H1 (cell line): ENCODE measurements around the gene NEU2. TPM values are rescaled to one million over a fixed set of nuclear protein-coding genes. Genes with fewer than 3 reads are reported as not detected.

ENCODE experiments used
- CTCF ChIA-PET: fragments of 300-600 bp; sonication (Branson Sonifier 250); formaldehyde crosslinking; loops from one replicate; lab custom pipeline; 2021; ENCODE audit not compliant: partially characterized antibody; lab: Charles Lee
- POLR2A ChIA-PET: fragments of 300-600 bp; sonication (Branson Sonifier 250); formaldehyde crosslinking; loops from one replicate; lab custom pipeline; 2021; ENCODE audit warnings: inconsistent platforms; ENCODE audit not compliant: partially characterized antibody; lab: Charles Lee
- DNase-seq, 2 experiments: peaks; one replicate each; pipeline versions ENCODE4 v3.0.0 to v3.0.0-alpha.2; 2010 to 2022; ENCODE audit warnings: low spot score in 2 of 2, low read depth in 1 of 2, mixed read lengths in 1 of 2
- FAIRE-seq: peaks from 2 replicates; lab custom pipeline; 2011; peaks lifted over from hg19 to GRCh38; lab: Jason Lieb, UNC
- H2AFZ ChIP-seq: 2 replicates; pipeline ENCODE4 v1.8.1; 2012; ENCODE audit warnings: low read length, inconsistent platforms
- H2AK5ac ChIP-seq: 2 replicates; pipeline ENCODE4 v1.6.1; 2013; ENCODE audit warnings: low read depth, low read length
- H2BK120ac ChIP-seq: replicated peaks from 2 replicates; pipeline ENCODE3; 2013; ENCODE audit warnings: low read depth, low read length, inconsistent platforms
- H2BK12ac ChIP-seq: 2 replicates; pipeline ENCODE4 v1.6.1; 2013; ENCODE audit warnings: low read depth, low read length
- H2BK15ac ChIP-seq: 2 replicates; pipeline ENCODE4 v1.6.1; 2013; ENCODE audit warnings: low read length
- H2BK20ac ChIP-seq: 2 replicates; pipeline ENCODE4 v1.6.1; 2013; ENCODE audit warnings: low read length
- H2BK5ac ChIP-seq: 2 replicates; pipeline ENCODE4 v1.6.1; 2013; ENCODE audit warnings: low read depth, low read length
- H3K14ac ChIP-seq: 2 replicates; pipeline ENCODE4 v1.6.1; 2013; ENCODE audit warnings: inconsistent platforms; ENCODE audit not compliant: insufficient read length
- H3K18ac ChIP-seq: 2 replicates; pipeline ENCODE4 v1.6.1; 2013; ENCODE audit warnings: low read length; ENCODE audit errors: extremely low read depth
- H3K23ac ChIP-seq: 2 replicates; pipeline ENCODE4 v1.6.1; 2013; ENCODE audit warnings: inconsistent platforms; ENCODE audit not compliant: insufficient read length
- H3K23me2 ChIP-seq: 2 replicates; pipeline ENCODE4 v1.6.1; 2013; ENCODE audit warnings: low read depth, low read length
- H3K27ac ChIP-seq: 2 replicates; pipeline ENCODE4 v1.6.1; 2011; ENCODE audit warnings: low read depth, low read length, inconsistent platforms
- H3K27me3 ChIP-seq, 4 experiments: replicated peaks in 1 of 4; 1 replicate in 1 of 4; 2 replicates in 3 of 4; pipeline versions ENCODE4 v1.6.1 to v1.8.1; 2011 to 2013; ENCODE audit warnings: low read length in 3 of 4, mild to moderate bottlenecking in 3 of 4, inconsistent platforms in 2 of 4, mixed read lengths in 2 of 4, moderate library complexity in 1 of 4; ENCODE audit not compliant: control insufficient read depth in 3 of 4, insufficient read depth in 3 of 4; ENCODE audit errors: extremely low read depth in 1 of 4
- H3K36me3 ChIP-seq, 4 experiments: 2 replicates each; pipeline versions ENCODE4 v1.6.1 to v1.8.1; 2011 to 2013; ENCODE audit warnings: mild to moderate bottlenecking in 4 of 4, low read length in 3 of 4, moderate library complexity in 2 of 4, control low read depth in 1 of 4, inconsistent platforms in 1 of 4; ENCODE audit not compliant: insufficient read depth in 4 of 4, control insufficient read depth in 2 of 4
- H3K4ac ChIP-seq: replicated peaks from 2 replicates; pipeline ENCODE3; 2013; ENCODE audit warnings: low read length, low read depth, mixed read lengths, inconsistent platforms; ENCODE audit not compliant: insufficient read length
- H3K4me1 ChIP-seq, 4 experiments: replicated peaks in 1 of 4; 1 replicate in 1 of 4; 2 replicates in 3 of 4; pipeline versions ENCODE4 v1.6.1 to v1.8.1; 2011 to 2013; ENCODE audit warnings: low read length in 3 of 4, inconsistent platforms in 2 of 4, mixed read lengths in 1 of 4; ENCODE audit not compliant: insufficient read depth in 4 of 4, control insufficient read depth in 3 of 4
- H3K4me2 ChIP-seq, 2 experiments: 2 replicates each; pipeline versions ENCODE4 v1.6.1 to v1.8.1; 2011 to 2013; ENCODE audit warnings: low read depth in 2 of 2, low read length in 2 of 2, control low read depth in 1 of 2, inconsistent platforms in 1 of 2, mild to moderate bottlenecking in 1 of 2; ENCODE audit not compliant: insufficient read depth in 1 of 2
- H3K4me3 ChIP-seq, 4 experiments: fragments of 200-600, 300-600 bp in 1 of 4; sonication (generic), shearing (Covaris generic), sonication (Bioruptor Twin) in 1 of 4; 2 replicates each; pipeline versions ENCODE4 v1.5.1 to v1.8.1; 2011 to 2016; ENCODE audit warnings: low read length in 4 of 4, low read depth in 3 of 4, control low read depth in 2 of 4, inconsistent platforms in 2 of 4, mild to moderate bottlenecking in 2 of 4, mixed read lengths in 1 of 4, moderate library complexity in 1 of 4; ENCODE audit not compliant: insufficient read depth in 2 of 4; ENCODE audit errors: extremely low read depth in 1 of 4
- H3K56ac ChIP-seq: replicated peaks from 2 replicates; pipeline ENCODE3; 2013; ENCODE audit warnings: low read depth, mild to moderate bottlenecking, mixed read lengths, low read length, inconsistent platforms; ENCODE audit not compliant: insufficient read length
- H3K79me1 ChIP-seq: 2 replicates; pipeline ENCODE4 v1.6.1; 2013; ENCODE audit warnings: low read depth, low read length, control low read depth
- H3K79me2 ChIP-seq, 2 experiments: 2 replicates each; pipeline versions ENCODE4 v1.6.1 to v1.8.1; 2012 to 2013; ENCODE audit warnings: low read length in 2 of 2, mild to moderate bottlenecking in 2 of 2, inconsistent platforms in 1 of 2; ENCODE audit not compliant: insufficient read depth in 2 of 2, control insufficient read depth in 1 of 2
- H3K9ac ChIP-seq, 4 experiments: replicated peaks in 1 of 4; 1 replicate in 1 of 4; 2 replicates in 3 of 4; pipeline versions ENCODE4 v1.6.1 to v1.8.1; 2011 to 2013; ENCODE audit warnings: low read depth in 3 of 4, low read length in 3 of 4, control low read depth in 2 of 4, mild to moderate bottlenecking in 2 of 4, moderate library complexity in 2 of 4, inconsistent platforms in 1 of 4; ENCODE audit errors: extremely low read depth in 1 of 4
- H3K9me3 ChIP-seq, 2 experiments: 2 replicates each; pipeline versions ENCODE4 v1.6.1 to v1.8.1; 2012 to 2013; ENCODE audit warnings: mild to moderate bottlenecking in 2 of 2, moderate library complexity in 2 of 2, control low read depth in 1 of 2, inconsistent platforms in 1 of 2, low read depth in 1 of 2, low read length in 1 of 2, mixed read lengths in 1 of 2; ENCODE audit not compliant: insufficient read depth in 2 of 2
- H4K20me1 ChIP-seq, 2 experiments: replicated peaks in 1 of 2; 2 replicates each; pipeline versions ENCODE3 to v1.8.1; 2011 to 2013; ENCODE audit warnings: inconsistent platforms in 2 of 2, low read length in 2 of 2, mild to moderate bottlenecking in 1 of 2; ENCODE audit not compliant: insufficient read depth in 2 of 2, control insufficient read depth in 1 of 2
- H4K5ac ChIP-seq: 2 replicates; pipeline ENCODE4 v1.6.1; 2013; ENCODE audit warnings: low read length, low read depth, mixed read lengths, inconsistent platforms; ENCODE audit not compliant: insufficient read length
- H4K8ac ChIP-seq: 2 replicates; pipeline ENCODE4 v1.8.0; 2013; ENCODE audit warnings: mild to moderate bottlenecking, moderate library complexity, low read length, inconsistent platforms; ENCODE audit not compliant: insufficient read depth; ENCODE audit errors: extremely low read depth
- H4K91ac ChIP-seq: replicated peaks from 2 replicates; pipeline ENCODE3; 2013; ENCODE audit warnings: low read length, mixed read lengths, inconsistent platforms; ENCODE audit not compliant: insufficient read length
- BRCA1 ChIP-seq: IDR thresholded peaks from 2 replicates; pipeline ENCODE4 v1.6.1; 2012; ENCODE audit warnings: low read depth, low read length, improper control_type of control experiment
- EGR1 ChIP-seq: IDR thresholded peaks from 2 replicates; pipeline ENCODE4 v1.6.1; 2011; ENCODE audit warnings: low read depth, low read length, borderline replicate concordance
- KDM4A ChIP-seq: IDR thresholded peaks from one replicate; pipeline ENCODE4 v1.7.1; 2012; ENCODE audit warnings: low read depth, mild to moderate bottlenecking, moderate library complexity, low read length, inconsistent platforms; ENCODE audit not compliant: severe bottlenecking
- KDM5A ChIP-seq: fragments of 200-600 bp; IDR thresholded peaks from 2 replicates; pipeline ENCODE4 v1.7.1; 2012; ENCODE audit warnings: mild to moderate bottlenecking, low read length, inconsistent platforms, mixed read lengths
- PHF8 ChIP-seq: fragments of 200-600 bp; sonication (generic); conservative IDR thresholded peaks from 2 replicates; pipeline ENCODE4 v1.7.1; 2012; ENCODE audit warnings: low read depth, mild to moderate bottlenecking, inconsistent platforms, low read length, moderate library complexity
- RBBP5 ChIP-seq: IDR thresholded peaks from 2 replicates; pipeline ENCODE4 v1.7.1; 2012; ENCODE audit warnings: low read depth, mild to moderate bottlenecking, inconsistent platforms, low read length, moderate library complexity, borderline replicate concordance
- SIRT6 ChIP-seq: IDR thresholded peaks from one replicate; pipeline ENCODE4 v1.7.1; 2012; ENCODE audit warnings: low read length, inconsistent platforms
- SUZ12 ChIP-seq: fragments of 200-600 bp; sonication (generic); IDR thresholded peaks from 2 replicates; pipeline ENCODE4 v1.6.1; 2012; ENCODE audit warnings: mild to moderate bottlenecking, inconsistent platforms, low read length, moderate library complexity, mixed read lengths
- WGBS, 2 experiments: shearing (Covaris generic) in 1 of 2; methylation state at CpG; one replicate each; pipeline versions ENCODE4 v1.1.6 to v1.1.7; 2013 to 2015; ENCODE audit warnings: low lambda C conversion rate in 2 of 2, mixed read lengths in 2 of 2, inconsistent platforms in 1 of 2, low coverage in 1 of 2, missing lambda C conversion rate in 1 of 2; ENCODE audit not compliant: insufficient replicate concordance in 2 of 2, insufficient coverage in 1 of 2, insufficient read length in 1 of 2; ENCODE audit errors: extremely low coverage in 1 of 2, missing lambda C conversion rate in 1 of 2; 5-methylcytosine and 5-hydroxymethylcytosine counted together
- polyA plus RNA-seq, 7 experiments: library from polyadenylated mRNA; depleted of rRNA in 3 of 7; stranded (reverse) in 5 of 7; unstranded in 2 of 7; fragments of >200 nt in 5 of 7; fragments of 200-250 nt in 2 of 7; gene quantifications; 1 replicate in 5 of 7; 2 replicates in 1 of 7; 4 replicates in 1 of 7; pipeline versions ENCODE4 v1.2.1 to v1.2.3, GENCODE V29; 2011 to 2013; ENCODE audit warnings: missing spikeins in 2 of 7, mixed read lengths in 2 of 7
- total RNA-seq: library from RNA; stranded (reverse); fragmentation: NEBNext Ultra II Directional; extraction: Animal tissue kit (Norgen Biotek cat#: 25700); gene quantifications from 2 replicates; pipeline ENCODE4 v1.2.1, GENCODE V29; 2021
- TF ChIP-seq, protein P1 (sequence below): IDR thresholded peaks from 2 replicates; pipeline ENCODE4 v1.6.1; 2011; ENCODE audit warnings: low read length, improper control_type of control experiment

The NEU2 gene
- total and polyA plus RNA-seq, 2 of the 8 experiments (the other 6 are each of a cell fraction or from before 2014, with no cell fraction given): 0.12 TPM; not detected in 1

DNA sequence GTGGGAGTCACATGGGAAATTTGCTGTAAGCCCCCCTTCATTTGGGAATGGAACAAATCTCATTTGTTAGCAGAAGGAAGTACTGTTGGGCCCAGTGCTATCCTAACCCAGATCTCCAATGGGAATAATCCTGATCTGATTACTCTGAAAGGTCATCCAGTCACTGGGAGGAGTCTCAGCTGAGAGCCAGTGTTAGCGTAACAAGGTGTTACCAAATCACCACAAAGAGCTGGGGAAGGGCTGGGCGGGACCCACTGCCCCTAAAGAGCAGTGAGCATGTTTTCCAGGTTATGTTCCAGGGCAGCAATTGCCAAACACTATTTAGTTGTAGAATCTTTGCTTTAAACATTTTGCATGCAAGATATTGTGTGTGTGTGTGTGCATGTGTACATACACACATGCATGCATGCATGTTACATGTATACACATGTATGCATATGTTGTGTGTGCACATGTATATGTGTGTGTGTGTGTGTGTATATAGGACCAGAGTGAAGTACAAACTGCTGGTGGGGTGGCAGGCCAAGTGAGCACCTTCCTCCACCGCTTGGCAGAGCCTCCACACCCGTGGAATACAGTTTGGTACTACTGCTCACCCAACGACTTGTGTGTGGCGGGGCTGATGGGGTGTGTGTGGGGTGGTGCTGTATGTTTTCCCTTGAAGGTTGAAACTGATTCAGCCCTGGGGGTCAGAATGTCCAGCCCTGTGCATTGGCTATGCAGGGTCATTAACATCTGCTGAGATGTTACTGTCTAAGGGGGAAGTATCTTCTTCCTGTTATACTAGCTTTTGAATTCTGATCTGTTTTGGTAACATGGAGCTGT is 42.9 kb downstream of the NEU2 start:
- H3K4me1 ChIP-seq: peaks cover 5 to 17% (median 10%) of the 10 kb centered on the region in 4 experiments
- H3K36me3 ChIP-seq: no peaks in the 10 kb centered on the region
- DNase-seq: no peak
- WGBS, 2 experiments: 87% methylated on average over 6 of the region's 6 CpGs; no CpG with 5 or more reads in 1 of the 2 experiments
- H3K18ac ChIP-seq: no peak overlapping the region
- H3K23me2 ChIP-seq: no peaks in the 10 kb centered on the region
- H3K56ac ChIP-seq: no peak overlapping the region
- H2AK5ac ChIP-seq: no peak overlapping the region
- FAIRE-seq: no peak
- peak overlapping the region; percentile 89 for H2AFZ ChIP-seq
- no peak overlapping the region; the same call in 1 of the 2 replicates for H2BK5ac ChIP-seq
- H4K20me1 ChIP-seq: no peaks in the 10 kb centered on the region
- H3K27ac ChIP-seq: no peak overlapping the region
- no peak overlapping the region for H4K8ac ChIP-seq
- no peak overlapping the region for H3K4ac ChIP-seq
- 0 out of 2 replicates have a peak overlapping the region, but pooled peaks have one; percentile 10 for H2BK15ac ChIP-seq
- no peak overlapping the region for H3K23ac ChIP-seq
- H2BK20ac ChIP-seq: no peak overlapping the region; the same call in 1 of the 2 replicates
- H2BK120ac ChIP-seq: no peak overlapping the region
- H3K27me3 ChIP-seq: no peaks in the 10 kb centered on the region
- H2BK12ac ChIP-seq: 0 out of 2 replicates have a peak overlapping the region, but pooled peaks have one; percentile 32
- ChIA-PET POLR2A (interaction anchor here (0.7 to 1.2 kb wide), 2 partner anchors 9 to 16 kb away, joined by 3 to 4 read pairs; no protein-coding TSS in a partner anchor), CTCF (interaction anchor here (0.8 to 3.2 kb wide), 7 partner anchors 15 to 176 kb away, joined by 3 to 8 read pairs (median 3); partner anchors contain the start of genes ATG16L1, INPP5D and NGEF)
- H3K14ac ChIP-seq: no peak overlapping the region
- H3K9ac ChIP-seq: 0 out of 7 replicates have a peak overlapping the region, but pooled peaks of 1 of the 4 experiments have one; percentile 7
- peak overlapping the region in 1 of 2 experiments; percentile 36; a peak in 1 of 4 replicates for H3K4me2 ChIP-seq
- H4K5ac ChIP-seq: no peak overlapping the region
- H3K79me1 ChIP-seq: no peaks in the 10 kb centered on the region
- H4K91ac ChIP-seq: peak overlapping the region; percentile 52
- no peak overlapping the region for H3K4me3 ChIP-seq
- H3K9me3 ChIP-seq: peaks cover 0 to 4% of the 10 kb centered on the region in 2 experiments; a peak in 2 of 4 replicates
- H3K79me2 ChIP-seq: no peaks in the 10 kb centered on the region
- TF ChIP-seq BRCA1: no peak
- no peak for TF ChIP-seq RBBP5
- TF ChIP-seq KDM4A: no peak
- TF ChIP-seq, protein P1, sequence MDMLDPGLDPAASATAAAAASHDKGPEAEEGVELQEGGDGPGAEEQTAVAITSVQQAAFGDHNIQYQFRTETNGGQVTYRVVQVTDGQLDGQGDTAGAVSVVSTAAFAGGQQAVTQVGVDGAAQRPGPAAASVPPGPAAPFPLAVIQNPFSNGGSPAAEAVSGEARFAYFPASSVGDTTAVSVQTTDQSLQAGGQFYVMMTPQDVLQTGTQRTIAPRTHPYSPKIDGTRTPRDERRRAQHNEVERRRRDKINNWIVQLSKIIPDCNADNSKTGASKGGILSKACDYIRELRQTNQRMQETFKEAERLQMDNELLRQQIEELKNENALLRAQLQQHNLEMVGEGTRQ: no peak
- TF ChIP-seq SUZ12: no peak
- no peak for TF ChIP-seq KDM5A
- no peak for TF ChIP-seq SIRT6
- no peak for TF ChIP-seq EGR1
- TF ChIP-seq PHF8: no peak
